H9 (cell line): ENCODE data around the gene KCNJ14. TPM values are rescaled to one million over a fixed set of nuclear protein-coding genes. Genes with fewer than 3 reads are reported as not detected.

Source experiments
- DNase-seq: peaks from one replicate; pipeline ENCODE4 v3.0.0-alpha.2; 2017
- H2AFZ ChIP-seq: one replicate; pipeline ENCODE4 v1.6.1; 2013; ENCODE audit warnings: mild to moderate bottlenecking, low read length, control low read depth, moderate library complexity
- H2AK5ac ChIP-seq: 2 replicates; pipeline ENCODE4 v1.6.1; 2013; ENCODE audit warnings: low read length, control low read depth, mixed read lengths; ENCODE audit not compliant: insufficient read length
- H2BK120ac ChIP-seq: one replicate; pipeline ENCODE4 v1.6.1; 2013; ENCODE audit warnings: low read depth, mild to moderate bottlenecking, low read length, control low read depth, inconsistent platforms; ENCODE audit not compliant: poor library complexity, severe bottlenecking
- H2BK12ac ChIP-seq: 2 replicates; pipeline ENCODE4 v1.6.1; 2013; ENCODE audit warnings: low read length, control low read depth, mixed read lengths, low read depth; ENCODE audit not compliant: insufficient read length
- H2BK15ac ChIP-seq: 2 replicates; pipeline ENCODE4 v1.6.1; 2013; ENCODE audit warnings: low read depth, low read length, control low read depth
- H2BK20ac ChIP-seq: one replicate; pipeline ENCODE4 v1.6.1; 2013; ENCODE audit warnings: low read depth, mild to moderate bottlenecking, low read length, control low read depth, inconsistent platforms; ENCODE audit not compliant: poor library complexity, severe bottlenecking
- H2BK5ac ChIP-seq: 2 replicates; pipeline ENCODE4 v1.6.1; 2013; ENCODE audit warnings: low read length, control low read depth, mixed read lengths; ENCODE audit not compliant: insufficient read length
- H3K14ac ChIP-seq: 2 replicates; pipeline ENCODE4 v1.6.1; 2013; ENCODE audit warnings: low read length, control low read depth; ENCODE audit not compliant: insufficient read depth
- H3K18ac ChIP-seq: 2 replicates; pipeline ENCODE4 v1.6.1; 2013; ENCODE audit warnings: low read depth, mild to moderate bottlenecking, mixed read lengths, low read length, control low read depth; ENCODE audit not compliant: insufficient read length
- H3K23ac ChIP-seq: 2 replicates; pipeline ENCODE4 v1.6.1; 2013; ENCODE audit warnings: low read length, control low read depth, mixed read lengths, low read depth; ENCODE audit not compliant: insufficient read length
- H3K23me2 ChIP-seq: 2 replicates; pipeline ENCODE4 v1.6.1; 2013; ENCODE audit warnings: low read depth, mild to moderate bottlenecking, mixed read lengths, low read length, control low read depth; ENCODE audit not compliant: insufficient read length, poor library complexity, severe bottlenecking
- H3K27ac ChIP-seq: 2 replicates; pipeline ENCODE4 v1.5.1; 2013; ENCODE audit warnings: low read length, control low read depth, mixed read lengths, low read depth; ENCODE audit not compliant: insufficient read length
- H3K27me3 ChIP-seq: 2 replicates; pipeline ENCODE4 v1.6.1; 2013; ENCODE audit warnings: low read length, control low read depth, inconsistent platforms; ENCODE audit not compliant: insufficient read depth
- H3K4ac ChIP-seq: 2 replicates; pipeline ENCODE4 v1.6.1; 2013; ENCODE audit warnings: low read depth, mild to moderate bottlenecking, control low read depth, inconsistent platforms, low read length, moderate library complexity
- H3K4me1 ChIP-seq: 2 replicates; pipeline ENCODE4 v1.6.1; 2013; ENCODE audit warnings: low read length, control low read depth, inconsistent platforms; ENCODE audit not compliant: insufficient read depth
- H3K4me2 ChIP-seq: 2 replicates; pipeline ENCODE4 v1.6.1; 2013; ENCODE audit warnings: low read length, control low read depth, mixed read lengths; ENCODE audit not compliant: insufficient read length, insufficient read depth
- H3K56ac ChIP-seq: 2 replicates; pipeline ENCODE4 v1.6.1; 2013; ENCODE audit warnings: low read depth, mild to moderate bottlenecking, mixed read lengths, low read length, control low read depth; ENCODE audit not compliant: insufficient read length
- H3K79me1 ChIP-seq: 2 replicates; pipeline ENCODE4 v1.6.1; 2013; ENCODE audit warnings: low read depth, mild to moderate bottlenecking, moderate library complexity, low read length, control low read depth, inconsistent platforms; ENCODE audit not compliant: insufficient read depth, poor library complexity, severe bottlenecking
- H3K79me2 ChIP-seq: 2 replicates; pipeline ENCODE4 v1.6.1; 2013; ENCODE audit warnings: low read length, control low read depth, inconsistent platforms; ENCODE audit not compliant: insufficient read depth
- H3K9ac ChIP-seq: 2 replicates; pipeline ENCODE4 v1.6.1; 2013; ENCODE audit warnings: low read length, control low read depth, mixed read lengths; ENCODE audit not compliant: insufficient read length; ENCODE audit errors: extremely low read depth
- H3K9me3 ChIP-seq: one replicate; pipeline ENCODE4 v1.6.1; 2013; ENCODE audit warnings: low read depth, low read length, inconsistent platforms; ENCODE audit not compliant: control insufficient read depth
- H3T11ph ChIP-seq: one replicate; pipeline ENCODE4 v1.6.1; 2013; ENCODE audit warnings: mild to moderate bottlenecking, low read length, control low read depth, inconsistent platforms
- H4K20me1 ChIP-seq: one replicate; pipeline ENCODE4 v1.6.1; 2013; ENCODE audit not compliant: control insufficient read depth, insufficient read length, insufficient read depth
- H4K5ac ChIP-seq: 2 replicates; pipeline ENCODE4 v1.6.1; 2013; ENCODE audit warnings: low read depth, mild to moderate bottlenecking, mixed read lengths, low read length, control low read depth; ENCODE audit not compliant: insufficient read length
- H4K8ac ChIP-seq: replicated peaks from 2 replicates; pipeline ENCODE4 v1.6.1; 2013; ENCODE audit warnings: low read length, control low read depth, mixed read lengths, low read depth; ENCODE audit not compliant: insufficient read length
- H4K91ac ChIP-seq: 2 replicates; pipeline ENCODE4 v1.6.1; 2013; ENCODE audit warnings: low read depth, mild to moderate bottlenecking, moderate library complexity, mixed read lengths, low read length, control low read depth; ENCODE audit not compliant: insufficient read length
- H3K27ac Mint-ChIP-seq, 3 experiments: 2 replicates in 2 of 3; 3 replicates in 1 of 3; pipeline ENCODE4 v1.8.0; 2020 to 2021; ENCODE audit warnings: mixed read lengths in 3 of 3, mild to moderate bottlenecking in 1 of 3, moderate library complexity in 1 of 3
- H3K27me3 Mint-ChIP-seq: 2 replicates; pipeline ENCODE4 v1.8.0; 2021; ENCODE audit warnings: low read depth, mild to moderate bottlenecking, moderate library complexity, mixed read lengths
- H3K36me3 Mint-ChIP-seq, 3 experiments: 2 replicates in 2 of 3; 3 replicates in 1 of 3; pipeline ENCODE4 v1.8.0; 2020 to 2021; ENCODE audit warnings: low read depth in 3 of 3, mixed read lengths in 3 of 3; ENCODE audit not compliant: insufficient read depth in 1 of 3
- H3K4me1 Mint-ChIP-seq, 2 experiments: 2 replicates each; pipeline ENCODE4 v1.8.0; 2020; ENCODE audit warnings: mixed read lengths in 2 of 2
- H3K4me3 Mint-ChIP-seq, 2 experiments: 2 replicates in 1 of 2; 3 replicates in 1 of 2; pipeline ENCODE4 v1.8.0; 2020 to 2021; ENCODE audit warnings: mild to moderate bottlenecking in 2 of 2, mixed read lengths in 2 of 2, moderate library complexity in 1 of 2
- H3K9me3 Mint-ChIP-seq, 2 experiments: 2 replicates in 1 of 2; 3 replicates in 1 of 2; pipeline ENCODE4 v1.8.0; 2020; ENCODE audit warnings: mild to moderate bottlenecking in 2 of 2, mixed read lengths in 2 of 2, moderate library complexity in 1 of 2
- WGBS: extraction: QIAGEN DNeasy Blood & Tissue Kit; methylation state at CpG from one replicate; pipeline ENCODE4 v1.1.7; 2013; ENCODE audit warnings: missing lambda C conversion rate, low lambda C conversion rate, mixed read lengths; ENCODE audit not compliant: insufficient read length; ENCODE audit errors: extremely low coverage; 5-methylcytosine and 5-hydroxymethylcytosine counted together
- total RNA-seq: library from RNA; stranded (reverse); gene quantifications from 2 replicates; pipeline ENCODE4 v1.2.1, GENCODE V29; 2021
- TF ChIP-seq, protein P1 (sequence below): fragments of 200-600 bp; sonication (generic); conservative IDR thresholded peaks from 3 replicates; pipeline ENCODE4 v1.8.0; 2021; ENCODE audit warnings: antibody characterized with exemption, mild to moderate bottlenecking

The KCNJ14 gene
- total RNA-seq, 1 experiment from 2014 or later = 1.2 TPM

DNA sequence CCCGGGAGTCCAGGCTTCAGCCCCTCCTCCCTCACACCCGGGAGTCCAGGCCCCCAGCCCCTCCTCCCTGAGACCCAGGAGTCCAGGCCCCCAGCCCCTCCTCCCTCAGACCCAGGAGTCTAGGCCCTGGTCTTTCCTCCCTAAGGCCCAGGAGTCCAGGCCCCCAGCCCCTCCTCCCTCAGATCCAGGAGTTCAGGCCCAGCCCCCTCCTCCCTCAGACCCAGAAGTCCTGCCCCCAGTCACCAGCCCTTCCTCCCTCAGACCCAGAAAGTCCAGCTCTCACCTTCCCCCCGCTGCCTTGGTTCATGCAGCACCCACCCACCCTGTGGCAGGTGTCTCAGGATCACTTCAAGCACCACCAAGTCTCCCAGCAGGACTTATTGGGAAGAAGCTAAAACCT, 27.9 kb downstream of the KCNJ14 start:
- H3K27ac ChIP-seq = no peak overlapping the region
- H3K4me1 ChIP-seq = no peaks in the 10 kb centered on the region
- no peak overlapping the region for H4K5ac ChIP-seq
- no peak overlapping the region for H3K56ac ChIP-seq
- DNase-seq = no peak
- no peak overlapping the region for H2BK120ac ChIP-seq
- H3K27me3 Mint-ChIP-seq = peaks cover 17% of the 10 kb centered on the region
- no peak overlapping the region for H2BK15ac ChIP-seq
- H3K9ac ChIP-seq = no peak overlapping the region
- no peak overlapping the region for H2BK12ac ChIP-seq
- H3K27ac Mint-ChIP-seq = peak overlapping the region in 1 of 3 experiments; percentile 87; a peak in 1 of 7 replicates
- peaks cover 3 to 12% of the 10 kb centered on the region in 2 experiments; a peak in 3 of 4 replicates for H3K4me1 Mint-ChIP-seq
- H3K36me3 Mint-ChIP-seq = peaks cover 12 to 58% (median 40%) of the 10 kb centered on the region in 3 experiments
- no peak overlapping the region for H2AFZ ChIP-seq
- no peak overlapping the region for H3K4ac ChIP-seq
- H2AK5ac ChIP-seq = no peak overlapping the region
- H4K91ac ChIP-seq = no peak overlapping the region
- no peaks in the 10 kb centered on the region for H3K9me3 Mint-ChIP-seq
- no peaks in the 10 kb centered on the region for H4K20me1 ChIP-seq
- no peaks in the 10 kb centered on the region for H3K79me2 ChIP-seq
- H3K4me2 ChIP-seq = no peak overlapping the region
- H2BK20ac ChIP-seq = no peak overlapping the region
- no peak overlapping the region for H2BK5ac ChIP-seq
- no CpG with 5 or more reads among the region's 3 CpGs for WGBS
- H4K8ac ChIP-seq = no peak overlapping the region
- no peak overlapping the region for H3K4me3 Mint-ChIP-seq
- TF ChIP-seq, protein P1, sequence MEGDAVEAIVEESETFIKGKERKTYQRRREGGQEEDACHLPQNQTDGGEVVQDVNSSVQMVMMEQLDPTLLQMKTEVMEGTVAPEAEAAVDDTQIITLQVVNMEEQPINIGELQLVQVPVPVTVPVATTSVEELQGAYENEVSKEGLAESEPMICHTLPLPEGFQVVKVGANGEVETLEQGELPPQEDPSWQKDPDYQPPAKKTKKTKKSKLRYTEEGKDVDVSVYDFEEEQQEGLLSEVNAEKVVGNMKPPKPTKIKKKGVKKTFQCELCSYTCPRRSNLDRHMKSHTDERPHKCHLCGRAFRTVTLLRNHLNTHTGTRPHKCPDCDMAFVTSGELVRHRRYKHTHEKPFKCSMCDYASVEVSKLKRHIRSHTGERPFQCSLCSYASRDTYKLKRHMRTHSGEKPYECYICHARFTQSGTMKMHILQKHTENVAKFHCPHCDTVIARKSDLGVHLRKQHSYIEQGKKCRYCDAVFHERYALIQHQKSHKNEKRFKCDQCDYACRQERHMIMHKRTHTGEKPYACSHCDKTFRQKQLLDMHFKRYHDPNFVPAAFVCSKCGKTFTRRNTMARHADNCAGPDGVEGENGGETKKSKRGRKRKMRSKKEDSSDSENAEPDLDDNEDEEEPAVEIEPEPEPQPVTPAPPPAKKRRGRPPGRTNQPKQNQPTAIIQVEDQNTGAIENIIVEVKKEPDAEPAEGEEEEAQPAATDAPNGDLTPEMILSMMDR = no peak
- H3K27me3 ChIP-seq = no peaks in the 10 kb centered on the region; the same call in 1 of the 2 replicates
- no peaks in the 10 kb centered on the region for H3K9me3 ChIP-seq
- H3K14ac ChIP-seq = no peak overlapping the region
- H3K23me2 ChIP-seq = no peaks in the 10 kb centered on the region
- no peak overlapping the region for H3T11ph ChIP-seq
- H3K79me1 ChIP-seq = no peaks in the 10 kb centered on the region
- no peak overlapping the region for H3K23ac ChIP-seq
- no peak overlapping the region for H3K18ac ChIP-seq
